EL (cell line): Measurements from ENCODE around the gene BCL7C.
"Not testable (repeated sequence)": the region's sequence is repeated elsewhere in the genome, so short reads cannot be mapped to it uniquely, and the experiment has no call there.

Experiments
- DNase-seq: peaks from one replicate; pipeline ENCODE4 v3.0.0-alpha.2; 2016

Gene BCL7C

DNA sequence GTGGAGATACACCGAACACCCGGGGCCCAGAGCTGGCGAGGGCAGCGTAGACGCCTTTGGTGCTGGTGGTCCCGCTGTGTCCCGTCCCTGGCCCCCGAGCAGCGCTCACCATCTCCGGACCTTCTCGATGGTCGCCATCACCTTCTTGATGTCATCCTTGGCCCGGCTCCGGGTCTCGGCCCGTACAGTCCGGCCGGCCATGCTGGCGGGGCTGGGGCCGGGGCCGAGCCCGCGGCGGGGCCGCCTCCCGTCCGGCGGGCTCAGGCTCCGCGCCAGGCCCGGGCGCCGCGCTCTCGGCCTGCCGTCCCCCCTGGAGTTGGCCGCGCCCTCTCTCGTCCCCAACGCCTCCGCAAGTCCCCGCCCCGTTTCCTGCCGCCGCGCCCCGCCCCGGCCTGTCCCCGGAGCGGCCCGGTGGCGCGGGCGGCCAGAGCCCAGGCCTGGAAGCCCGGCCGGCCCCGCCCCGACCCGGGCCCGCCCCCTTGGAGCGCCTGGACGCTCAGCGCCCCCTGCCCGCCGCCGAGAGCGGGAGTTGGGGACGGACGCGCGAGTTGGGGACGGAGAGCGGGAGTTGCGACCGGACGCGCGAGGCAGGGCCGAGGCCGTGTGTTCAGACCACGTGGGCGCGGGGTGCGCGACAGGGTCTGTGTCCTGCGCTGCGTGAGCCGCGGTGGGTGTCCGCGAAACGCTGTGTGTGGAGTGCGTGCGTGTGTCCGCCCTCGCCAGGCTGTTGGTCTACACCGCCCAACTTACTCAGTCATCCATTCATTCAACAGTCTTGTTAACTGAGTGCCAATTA is at the start of gene BCL7C:
Gene BCL7C, minus strand, starts transcription at position 334 of the 796 bp plus-strand sequence. Its CDS starts 133 bp downstream, at position 201.
- peak; percentile 91 for DNase-seq

GRCh38 chr16:30942426-30942806 is 48.5 kb upstream of the BCL7C start:
- DNase-seq = no peak

DNA sequence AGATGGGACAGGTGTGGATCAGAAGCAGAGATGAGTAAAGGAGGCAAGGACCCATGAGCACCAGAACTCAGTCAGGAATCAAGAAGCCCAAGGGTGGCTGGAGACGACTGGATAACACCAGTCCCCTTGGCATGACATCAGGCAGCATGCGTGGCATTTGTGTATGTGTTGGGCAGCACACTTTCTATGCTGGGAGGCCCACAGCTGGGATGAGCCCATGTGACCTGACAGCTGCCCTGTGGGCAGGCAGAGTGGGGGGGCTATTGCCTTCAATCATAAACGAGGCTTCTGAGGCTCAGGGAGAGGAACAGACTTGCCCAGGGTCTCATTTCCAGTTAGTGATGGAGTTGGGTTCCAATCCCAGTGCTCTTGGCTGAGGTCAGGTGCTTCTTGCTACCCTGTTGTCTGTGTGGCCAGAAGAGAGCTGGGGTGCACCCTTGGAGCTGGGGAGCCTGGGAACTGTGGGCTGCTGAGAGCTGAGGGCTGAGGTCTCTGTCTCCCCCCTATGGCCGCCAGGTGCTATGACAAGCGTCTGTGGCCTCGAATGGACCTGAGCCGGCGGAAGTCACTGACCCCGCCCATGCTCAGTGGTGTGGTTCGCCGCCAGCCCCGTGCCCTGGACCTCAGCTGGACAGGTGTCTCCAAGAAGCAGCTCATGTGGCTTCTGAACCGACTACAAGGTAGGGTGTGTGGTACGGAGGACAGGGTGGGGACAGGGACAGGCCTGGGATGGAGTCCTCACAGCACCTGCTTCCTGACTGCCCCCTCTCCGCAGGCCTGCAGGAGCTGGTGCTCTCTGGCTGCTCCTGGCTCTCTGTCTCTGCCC is 47.9 kb upstream of the BCL7C start:
- DNase-seq = peak; percentile 74

GRCh38 chr16:30939571-30939970 is 45.7 kb upstream of the BCL7C start:
- DNase-seq = not testable (repeated sequence)

DNA sequence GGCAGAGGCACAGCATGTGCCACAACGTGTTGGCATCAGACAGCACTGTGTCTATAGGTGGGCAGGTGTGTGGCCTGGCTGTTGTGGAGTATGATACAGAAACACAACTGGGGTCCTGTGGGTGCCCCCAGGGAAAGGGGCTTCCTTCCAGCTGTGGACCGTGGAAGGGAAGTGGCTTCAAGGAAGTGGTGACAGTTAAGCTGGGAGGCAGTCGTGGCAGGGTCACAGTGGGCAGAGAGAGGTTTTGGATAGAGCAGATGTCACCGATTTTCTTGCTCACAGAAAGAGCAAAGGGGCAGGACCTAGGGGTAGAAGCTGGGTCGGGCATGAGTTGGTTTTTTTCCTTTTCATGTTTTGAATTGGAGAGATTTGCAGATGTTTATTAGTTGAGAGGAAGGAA is 43.8 kb upstream of the BCL7C start:
- no peak for DNase-seq

DNA sequence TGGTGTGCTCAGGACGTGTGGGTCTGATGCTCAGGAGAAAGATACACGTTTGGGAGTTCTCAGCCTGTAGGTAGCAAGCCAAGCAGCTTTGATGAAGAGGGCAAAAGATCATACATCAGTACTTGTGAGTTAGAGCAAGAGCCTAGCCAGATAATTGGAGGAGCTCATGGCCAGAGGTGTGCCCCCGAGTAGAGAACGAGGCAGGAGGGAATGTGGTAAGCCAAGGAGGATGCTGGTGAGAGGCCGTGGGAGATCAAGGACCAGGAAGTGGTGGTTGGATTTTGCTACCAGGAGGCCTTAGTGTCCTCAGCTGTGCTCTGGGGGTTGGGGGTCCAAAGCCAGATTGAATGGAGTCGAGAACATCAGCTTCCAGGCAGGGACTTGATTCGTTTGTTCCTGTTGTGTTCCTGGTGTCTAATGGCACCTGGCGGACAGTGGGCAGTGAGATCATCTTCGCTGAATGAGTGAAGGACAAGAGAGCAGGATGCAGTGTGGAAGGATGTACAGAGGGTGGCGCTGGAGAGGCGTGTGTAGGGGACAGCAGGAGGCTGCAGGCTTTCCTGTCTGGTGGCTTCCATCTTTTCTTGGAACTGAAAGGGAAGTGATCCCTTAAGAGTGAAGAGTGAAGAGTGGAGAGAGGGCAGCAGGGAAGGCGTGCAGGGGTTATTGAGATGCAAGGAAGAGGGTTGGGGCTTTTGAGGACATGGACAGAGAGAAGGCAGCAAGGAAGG is 41.1 kb upstream of the BCL7C start:
- DNase-seq = peak; percentile 48

DNA sequence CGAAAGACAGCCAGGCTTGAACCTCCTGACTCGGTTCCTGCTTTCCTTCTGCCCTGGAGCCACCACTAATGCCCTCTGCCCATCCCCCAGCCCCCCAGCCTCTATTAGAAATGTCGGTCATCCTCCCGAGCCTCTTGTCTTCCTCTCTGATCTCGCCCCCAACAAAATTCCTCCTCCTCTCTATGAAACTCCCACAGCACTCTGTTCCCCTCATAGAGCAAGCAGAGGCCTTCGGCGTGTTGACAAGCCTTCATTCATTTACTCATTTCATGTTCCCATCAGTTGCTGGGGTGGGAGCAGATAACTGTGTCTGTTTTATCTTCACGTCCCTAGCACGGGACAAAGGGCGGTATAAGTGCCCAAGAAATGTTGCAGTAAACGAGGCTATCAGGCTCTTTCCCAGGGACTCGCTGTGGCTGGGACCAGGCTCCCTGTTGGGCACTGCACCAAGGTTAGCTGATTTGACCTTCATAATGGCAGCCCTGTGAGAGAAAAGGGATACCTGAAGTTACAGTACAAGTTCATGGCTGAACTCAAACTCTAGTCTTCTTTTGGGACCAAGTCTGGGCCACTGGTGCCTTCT is 37.3 kb upstream of the BCL7C start:
- no peak for DNase-seq

DNA sequence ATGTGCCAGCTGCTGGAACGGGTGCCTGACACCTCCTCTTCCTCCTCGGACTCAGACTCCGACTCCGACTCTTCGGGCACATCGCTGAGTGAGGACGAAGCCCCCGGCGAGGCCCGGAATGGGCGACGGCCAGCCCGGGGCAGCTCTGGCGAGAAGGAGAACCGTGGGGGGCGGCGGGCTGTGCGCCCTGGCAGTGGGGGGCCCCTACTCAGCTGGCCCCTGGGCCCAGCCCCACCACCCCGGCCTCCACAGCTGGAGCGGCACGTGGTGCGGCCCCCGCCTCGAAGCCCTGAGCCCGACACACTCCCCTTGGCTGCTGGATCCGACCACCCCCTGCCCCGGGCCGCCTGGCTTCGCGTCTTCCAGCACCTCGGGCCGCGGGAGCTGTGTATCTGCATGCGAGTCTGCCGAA is 36.3 kb upstream of the BCL7C start:
- no peak for DNase-seq

DNA sequence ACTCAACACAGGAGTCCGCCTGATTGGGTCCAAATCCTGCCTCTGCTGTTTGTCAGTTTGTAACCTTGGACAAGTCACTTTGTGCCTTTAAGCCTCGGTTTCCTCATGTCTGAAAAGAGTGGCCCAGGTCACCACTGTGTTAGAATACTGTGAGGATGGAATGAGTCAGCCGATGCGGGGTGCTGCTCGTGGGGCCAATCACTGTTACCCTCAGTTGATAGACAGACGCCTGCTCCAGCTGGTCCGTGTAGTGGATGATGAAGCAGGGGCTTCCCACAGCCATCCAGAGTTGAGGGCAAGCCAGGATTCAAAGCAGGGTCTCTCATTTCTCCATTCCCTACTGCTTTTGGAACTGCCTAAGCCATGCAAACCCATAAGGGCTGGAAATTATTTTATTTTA is 35.3 kb upstream of the BCL7C start:
- DNase-seq = no peak

DNA sequence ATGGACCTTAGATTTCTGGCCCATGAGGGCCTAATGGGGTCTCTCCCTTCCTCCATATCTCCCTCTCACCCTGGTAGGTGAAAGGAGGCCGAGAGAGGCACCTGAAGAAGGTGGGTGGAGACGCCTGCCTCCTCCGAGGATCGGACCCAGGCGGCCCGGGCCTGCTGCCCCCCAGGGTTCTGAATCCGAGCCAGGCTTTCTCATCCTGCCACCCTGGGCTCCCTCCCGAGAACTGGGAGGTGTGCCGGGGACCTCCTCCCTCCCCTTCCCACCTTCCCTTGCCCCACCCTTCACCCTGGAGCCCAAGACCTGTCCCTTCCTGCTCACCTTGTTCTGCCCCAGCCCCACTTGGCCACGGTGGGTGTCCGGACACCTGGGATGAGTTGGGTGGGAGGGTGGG is 34.5 kb upstream of the BCL7C start:
- DNase-seq = no peak

GRCh38 chr16:30927789-30928378 is 34.0 kb upstream of the BCL7C start:
- no peak for DNase-seq

GRCh38 chr16:30926937-30927788 is 33.3 kb upstream of the BCL7C start:
- no peak for DNase-seq

DNA sequence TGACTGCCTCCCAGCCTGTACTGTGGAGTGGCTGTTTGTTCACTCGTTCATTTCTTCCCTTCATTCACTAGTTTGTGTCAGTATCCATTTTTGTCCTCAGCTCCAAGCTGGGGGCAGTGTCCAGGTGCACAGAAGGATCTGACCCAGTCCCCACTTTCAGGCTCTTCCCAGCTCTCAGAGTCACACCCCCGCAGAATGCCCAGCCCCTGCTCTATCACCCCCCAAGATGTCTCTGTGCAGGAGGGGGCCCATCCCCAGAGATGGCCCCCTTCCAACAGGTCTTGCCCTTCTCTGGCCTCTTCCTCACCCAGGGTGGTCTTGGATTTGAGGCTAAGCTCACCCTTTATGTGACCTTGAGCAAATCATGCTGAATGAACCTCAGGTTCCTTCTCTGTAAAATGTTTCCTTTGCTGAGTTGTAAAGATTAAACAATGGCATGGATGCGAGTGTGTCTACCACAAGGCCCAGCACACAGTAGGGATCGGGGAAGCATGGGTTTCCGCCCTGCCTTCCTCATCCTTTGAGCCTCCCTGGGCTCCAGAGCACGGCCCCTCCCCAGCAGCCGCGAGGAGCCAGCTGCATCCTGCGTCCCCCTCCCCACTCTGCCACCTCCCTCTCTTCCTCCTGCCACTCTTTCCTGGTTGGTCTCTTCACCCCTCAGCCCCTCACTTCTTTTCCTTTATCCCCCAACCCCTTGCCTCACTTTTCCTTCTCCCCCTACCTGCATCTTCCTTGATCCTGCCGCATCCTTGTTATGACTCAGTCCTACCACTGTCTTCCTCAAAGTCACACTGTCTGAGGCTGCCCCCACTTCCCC is 32.3 kb upstream of the BCL7C start:
- DNase-seq = no peak

DNA sequence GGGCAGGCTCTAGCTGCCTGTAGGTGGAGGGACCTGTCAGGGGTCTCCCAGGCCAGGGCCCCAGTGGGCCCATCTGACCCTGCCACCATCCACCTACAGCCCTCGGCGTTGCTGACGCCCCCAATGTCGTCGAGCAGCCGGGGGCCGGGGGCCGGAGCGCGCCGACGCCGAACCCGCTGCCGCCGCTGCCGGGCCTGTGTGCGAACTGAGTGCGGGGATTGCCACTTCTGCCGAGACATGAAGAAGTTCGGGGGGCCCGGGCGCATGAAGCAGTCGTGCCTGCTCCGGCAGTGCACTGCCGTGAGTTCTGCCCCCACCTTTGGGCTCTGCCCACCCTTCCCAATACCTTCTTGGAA is 31.7 kb upstream of the BCL7C start:
- DNase-seq = no peak

- DNase-seq = no peak
Measured at GRCh38 chr16:30924913-30925631, 31.2 kb upstream of the BCL7C start.

- DNase-seq = no peak
Measured at GRCh38 chr16:30924076-30924912, 30.4 kb upstream of the BCL7C start.

DNA sequence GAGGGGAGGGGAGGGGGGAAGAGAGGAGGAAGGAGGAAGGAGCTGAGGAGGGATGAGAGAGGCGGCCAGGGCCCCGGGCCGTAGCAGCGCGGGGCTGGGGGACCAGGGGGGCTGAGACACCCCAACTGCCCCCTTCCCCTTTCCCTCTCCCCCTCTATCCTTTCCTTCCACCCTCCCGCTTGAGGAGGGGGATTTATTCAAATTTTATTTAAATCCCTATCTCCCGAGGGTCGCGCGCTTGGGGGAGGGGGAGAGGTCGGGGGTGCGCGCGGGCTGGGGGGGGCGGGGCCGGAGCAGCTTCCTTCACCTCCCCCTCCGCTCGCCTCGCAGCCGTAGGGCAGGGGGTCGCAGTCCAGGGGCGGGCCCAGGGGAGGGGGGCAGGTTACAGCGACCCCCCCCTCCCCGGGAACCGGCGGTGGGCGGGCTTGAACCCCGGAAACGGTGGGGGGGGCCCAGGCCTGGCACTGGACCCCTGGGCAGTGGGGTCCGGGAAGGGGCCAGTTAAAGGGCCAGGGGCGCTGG is 29.7 kb upstream of the BCL7C start, which contains the start of gene FBXL19:
Gene FBXL19, plus strand, starts transcription at position 19 of the 522 bp plus-strand sequence. CDS start 2,183 bp downstream, outside the sequence.
- DNase-seq = no peak

DNA sequence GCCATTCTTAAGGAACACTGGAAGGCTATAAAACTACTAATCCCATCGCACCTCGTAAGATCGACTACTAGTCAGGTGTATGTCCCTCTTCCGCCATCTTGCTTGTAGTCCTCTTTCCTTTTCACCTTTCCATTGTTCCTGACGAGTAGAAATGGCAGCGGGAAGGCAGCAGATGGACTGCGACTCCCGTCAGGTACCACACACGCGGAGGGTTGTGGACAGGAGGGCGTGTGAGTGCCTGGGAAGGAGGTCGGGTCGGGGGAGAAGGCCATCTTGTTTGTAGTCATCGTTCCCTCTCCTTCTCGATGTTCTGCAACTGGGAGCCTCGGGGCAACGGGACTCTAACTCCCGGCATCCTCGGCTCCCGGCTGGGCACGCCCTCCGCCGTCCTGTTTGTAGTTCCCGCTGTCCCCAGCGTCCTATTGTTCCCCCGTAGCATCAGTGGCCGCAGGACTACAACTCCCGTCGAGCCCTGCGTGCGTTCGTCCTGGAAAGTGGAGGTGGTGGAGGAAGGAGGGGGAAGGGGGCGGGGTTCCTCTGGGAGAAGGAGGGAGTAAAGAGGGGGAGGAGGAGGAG is 29.2 kb upstream of the BCL7C start:
- peak; percentile 100 for DNase-seq
